NT2/D1 (cell line): ENCODE results near the gene FGF22.

ENCODE experiments used
- SUZ12 ChIP-seq: IDR thresholded peaks from 2 replicates; pipeline ENCODE4 v1.6.1; 2011; ENCODE audit not compliant: insufficient read length, insufficient read depth; ENCODE audit errors: extremely low read depth
- YY1 ChIP-seq: IDR thresholded peaks from 2 replicates; pipeline ENCODE4 v1.6.1; 2011; ENCODE audit not compliant: insufficient read length, insufficient read depth
- ZNF274 ChIP-seq: IDR thresholded peaks from 2 replicates; pipeline ENCODE4 v1.6.1; 2011; ENCODE audit warnings: mild to moderate bottlenecking, low read depth, low read length

DNA sequence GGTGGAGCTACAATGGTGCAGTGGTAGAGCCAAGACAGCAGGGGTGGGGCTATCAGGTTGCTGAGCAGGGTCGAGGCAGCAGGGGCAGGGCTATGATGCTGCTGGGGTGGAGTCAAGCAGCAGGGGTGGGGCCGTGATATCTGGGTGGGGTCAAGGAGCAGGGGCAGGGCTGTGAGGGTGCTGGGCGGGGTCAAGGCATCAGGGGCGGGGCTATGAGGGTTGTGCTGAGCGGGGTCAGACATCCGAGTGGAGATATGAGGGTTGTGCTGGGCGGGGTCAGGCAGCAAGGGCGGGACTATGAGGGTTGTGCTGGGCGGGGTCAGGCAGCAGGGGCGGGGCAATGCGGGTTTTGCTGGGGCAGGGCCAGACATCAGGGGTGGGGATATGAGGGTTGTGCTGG is 35.3 kb upstream of the FGF22 start:
- TF ChIP-seq YY1 (no peak), ZNF274 (no peak), SUZ12 (no peak)
